Natural killer cell (primary cell): ENCODE results near the gene GALNT11. TPM values are rescaled to one million over a fixed set of nuclear protein-coding genes. Genes with fewer than 3 reads are reported as not detected.

Source experiments
- ATAC-seq, 3 donors: fragments of 150-1000 bp in 2 of 3; fragments of 200-7000 bp in 1 of 3; cut with Tn5 transposase; 1 replicate in 1 of 3; 2 replicates in 2 of 3; pipeline ENCODE4 v1.10.0; 2021; ENCODE audit warnings: mild to moderate bottlenecking in 2 of 3, moderate library complexity in 2 of 3
- DNase-seq, 2 donors: peaks; one replicate each; pipeline versions ENCODE4 v3.0.0 to v3.0.0-alpha.2; 2013 to 2021; ENCODE audit warnings: mixed read lengths in 1 of 2
- H3K27ac ChIP-seq: one replicate; pipeline ENCODE4 v1.5.1; 2013; ENCODE audit warnings: mild to moderate bottlenecking, low read length
- H3K27me3 ChIP-seq: one replicate; pipeline ENCODE4 v1.6.1; 2013; ENCODE audit warnings: low read length; ENCODE audit not compliant: control insufficient read depth, insufficient read depth
- H3K36me3 ChIP-seq: one replicate; pipeline ENCODE4 v1.6.1; 2013; ENCODE audit warnings: low read length; ENCODE audit not compliant: control insufficient read depth, insufficient read depth
- H3K4me1 ChIP-seq: one replicate; pipeline ENCODE4 v1.6.1; 2013; ENCODE audit warnings: low read length; ENCODE audit not compliant: control insufficient read depth, insufficient read depth
- H3K4me3 ChIP-seq: one replicate; pipeline ENCODE4 v1.5.1; 2013; ENCODE audit warnings: low read length
- H3K9me3 ChIP-seq: one replicate; pipeline ENCODE4 v1.6.1; 2013; ENCODE audit warnings: low read length; ENCODE audit not compliant: control insufficient read depth, insufficient read depth
- H3K27ac Mint-ChIP-seq, 2 donors: one replicate each; pipeline ENCODE4 v1.8.0; 2022; ENCODE audit warnings: mild to moderate bottlenecking in 2 of 2, mixed read lengths in 2 of 2, moderate library complexity in 1 of 2
- H3K27me3 Mint-ChIP-seq, 2 donors: one replicate each; pipeline ENCODE4 v1.8.0; 2022; ENCODE audit warnings: low read depth in 2 of 2, mixed read lengths in 2 of 2
- H3K36me3 Mint-ChIP-seq: one replicate; pipeline ENCODE4 v1.8.0; 2022; ENCODE audit warnings: mixed read lengths
- H3K4me1 Mint-ChIP-seq, 2 donors: one replicate each; pipeline ENCODE4 v1.8.0; 2022; ENCODE audit warnings: mixed read lengths in 2 of 2
- H3K4me3 Mint-ChIP-seq: one replicate; pipeline ENCODE4 v1.8.0; 2022; ENCODE audit warnings: mild to moderate bottlenecking, moderate library complexity, mixed read lengths
- H3K9me3 Mint-ChIP-seq, 2 donors: one replicate each; pipeline ENCODE4 v1.8.0; 2022; ENCODE audit warnings: mixed read lengths in 2 of 2
- CTCF ChIP-seq: fragments of 200-600 bp; IDR thresholded peaks from one replicate; pipeline ENCODE4 v1.8.0; 2022; ENCODE audit warnings: antibody characterized with exemption
- WGBS: methylation state at CpG from one replicate; pipeline ENCODE4 v1.1.7; 2013; ENCODE audit warnings: missing lambda C conversion rate; ENCODE audit not compliant: insufficient coverage; 5-methylcytosine and 5-hydroxymethylcytosine counted together
- intact Hi-C: fragments of 100-400 bp; cut with micrococcal nuclease; formaldehyde crosslinking; loops from one replicate; pipeline ENCODE4 v1.14.2; 2022
- total RNA-seq, 4 donors: library from RNA; stranded (reverse); fragments of 120-200 nt in 1 of 4; gene quantifications; one replicate each; pipeline versions ENCODE4 v1.2.3 to v1.2.4, GENCODE V29; 2013 to 2022

Gene GALNT11
- total RNA-seq, 3 donors from 2014 or later (not counting 1 experiment from before 2014, with no cell fraction given) = 31.7 to 50.2 (median 44.0) TPM

DNA sequence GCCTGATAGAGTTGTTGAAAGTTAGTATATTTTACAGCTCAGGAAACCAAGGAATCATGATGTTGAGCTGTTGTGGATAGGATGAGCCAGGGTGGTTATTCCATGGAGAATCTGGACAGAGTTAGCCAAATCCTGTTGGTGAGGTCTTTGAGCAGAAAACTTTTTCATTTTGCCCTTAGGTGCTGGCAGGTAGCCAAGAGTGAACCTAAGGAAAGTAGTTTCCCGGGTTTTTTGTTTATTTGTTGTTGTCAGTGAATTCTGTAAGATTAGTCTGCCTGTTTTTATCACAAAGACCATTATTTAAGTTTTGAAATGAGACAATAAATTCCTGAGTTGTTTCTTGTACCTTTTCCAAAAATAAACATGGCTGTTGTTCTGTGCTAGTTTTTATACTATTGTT, 61.0 kb downstream of the GALNT11 start:
- peaks cover 0 to 3% of the 10 kb centered on the region in 2 donors for H3K9me3 Mint-ChIP-seq
- Histone ChIP-seq H3K36me3 (no peaks in the 10 kb centered on the region), H3K27ac (no peak overlapping the region), H3K4me1 (no peaks in the 10 kb centered on the region), H3K27me3 (no peaks in the 10 kb centered on the region), H3K4me3 (no peak overlapping the region), H3K9me3 (peaks cover 11% of the 10 kb centered on the region)
- H3K27ac Mint-ChIP-seq = no peak overlapping the region
- H3K36me3 Mint-ChIP-seq = no peaks in the 10 kb centered on the region
- DNase-seq (no peak), ATAC-seq (no peak)
- WGBS = 100% methylated on average over 1 of the region's 1 CpG
- no peak for TF ChIP-seq CTCF
- intact Hi-C loops = no loop called here
- H3K27me3 Mint-ChIP-seq = no peaks in the 10 kb centered on the region
- peaks cover 27 to 39% of the 10 kb centered on the region in 2 donors for H3K4me1 Mint-ChIP-seq
- H3K4me3 Mint-ChIP-seq = no peak overlapping the region

- intact Hi-C loops = no loop called here
- peaks cover 0 to 3% of the 10 kb centered on the region in 2 donors for H3K9me3 Mint-ChIP-seq
- H3K4me3 Mint-ChIP-seq = no peak overlapping the region
- Histone ChIP-seq H3K27ac (no peak overlapping the region), H3K4me1 (no peaks in the 10 kb centered on the region), H3K27me3 (no peaks in the 10 kb centered on the region), H3K9me3 (peaks cover 11% of the 10 kb centered on the region), H3K4me3 (no peak overlapping the region), H3K36me3 (peaks cover under 1% of the 10 kb centered on the region)
- H3K27ac Mint-ChIP-seq = no peak overlapping the region
- H3K36me3 Mint-ChIP-seq = peaks cover 2% of the 10 kb centered on the region
- H3K27me3 Mint-ChIP-seq = no peaks in the 10 kb centered on the region
- no peak for TF ChIP-seq CTCF
- 99% methylated on average over 7 of the region's 7 CpGs for WGBS
- no peak for DNase-seq
- H3K4me1 Mint-ChIP-seq = peaks cover 16 to 25% of the 10 kb centered on the region in 2 donors
- ATAC-seq = no peak
Observed at GRCh38 chr7:152089183-152089582, 63.7 kb downstream of the GALNT11 start.

DNA sequence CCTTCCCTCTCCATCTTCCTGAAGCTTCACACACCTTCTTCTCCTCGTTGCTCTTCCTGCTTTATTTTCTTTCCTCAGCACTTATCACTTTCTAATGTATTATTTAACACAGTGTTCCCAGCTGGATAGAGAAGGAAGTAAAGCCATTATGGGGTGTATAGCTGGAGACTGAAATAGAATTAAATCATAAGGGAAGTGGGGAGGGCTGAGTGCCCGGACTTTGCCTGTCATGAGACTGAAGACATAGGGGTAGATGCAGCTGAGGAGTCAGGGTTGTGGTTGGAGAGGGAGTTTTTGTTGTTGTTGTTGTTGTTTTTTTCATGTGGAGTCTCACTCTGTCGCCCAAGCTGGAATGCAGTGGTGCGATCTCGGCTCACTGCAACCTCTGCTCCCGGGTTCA, 65.3 kb downstream of the GALNT11 start:
- intact Hi-C loops = no loop called here
- Histone ChIP-seq H3K4me3 (no peak overlapping the region), H3K4me1 (no peaks in the 10 kb centered on the region), H3K27me3 (no peaks in the 10 kb centered on the region), H3K27ac (no peak overlapping the region), H3K36me3 (peaks cover 3% of the 10 kb centered on the region), H3K9me3 (peaks cover 11% of the 10 kb centered on the region)
- 92% methylated on average over 6 of the region's 6 CpGs for WGBS
- peaks cover 6% of the 10 kb centered on the region for H3K36me3 Mint-ChIP-seq
- no peak for TF ChIP-seq CTCF
- H3K27me3 Mint-ChIP-seq = no peaks in the 10 kb centered on the region
- no peak overlapping the region for H3K4me3 Mint-ChIP-seq
- H3K9me3 Mint-ChIP-seq = peaks cover 0 to 3% of the 10 kb centered on the region in 2 donors
- DNase-seq (no peak), ATAC-seq (no peak)
- H3K27ac Mint-ChIP-seq = no peak overlapping the region
- peaks cover 16 to 28% of the 10 kb centered on the region in 2 donors for H3K4me1 Mint-ChIP-seq

DNA sequence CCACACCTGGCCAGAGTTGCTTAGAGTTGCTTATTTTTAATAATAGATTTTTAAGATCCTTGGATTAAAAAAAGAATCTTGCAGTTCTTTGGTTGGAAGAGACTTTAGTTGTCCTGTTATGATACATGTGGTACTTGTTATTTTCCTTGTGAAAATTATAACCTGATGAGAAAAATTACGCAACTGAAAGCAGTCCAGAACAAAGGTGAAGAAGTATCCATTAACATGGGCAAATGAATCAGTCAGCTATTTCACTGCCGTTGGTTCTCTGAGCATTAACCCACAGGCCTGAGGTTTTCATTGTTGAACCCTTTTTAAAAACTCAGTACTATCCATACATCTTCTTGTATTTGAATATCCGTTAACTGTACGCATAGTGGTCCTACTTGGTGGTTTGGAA, 68.2 kb downstream of the GALNT11 start:
- intact Hi-C loops = no loop called here
- H3K4me1 Mint-ChIP-seq = peaks cover 11 to 22% of the 10 kb centered on the region in 2 donors

More for the DNA sequence above, 68.2 kb downstream of the GALNT11 start:
- no peak for ATAC-seq
- no peak for TF ChIP-seq CTCF
- H3K4me3 Mint-ChIP-seq = no peak overlapping the region
- Histone ChIP-seq H3K4me3 (no peak overlapping the region), H3K9me3 (peaks cover 10% of the 10 kb centered on the region), H3K36me3 (peaks cover 3% of the 10 kb centered on the region), H3K4me1 (no peaks in the 10 kb centered on the region), H3K27ac (no peak overlapping the region), H3K27me3 (no peaks in the 10 kb centered on the region)
- H3K9me3 Mint-ChIP-seq = peaks cover 0 to 2% of the 10 kb centered on the region in 2 donors
- WGBS = 94% methylated on average over 2 of the region's 4 CpGs
- H3K36me3 Mint-ChIP-seq = peaks cover 6% of the 10 kb centered on the region
- no peak overlapping the region for H3K27ac Mint-ChIP-seq
- DNase-seq = no peak
- no peaks in the 10 kb centered on the region for H3K27me3 Mint-ChIP-seq
